ENCODE data around the gene RALGDS.

Gene RALGDS

GRCh38 chr9:133137451-133138231 lies 16.6 kb upstream of the RALGDS start:
- in situ Hi-C loops (cut with MboI; ENCODE audit: low sequenced_read_pairs) = no loop called here

GRCh38 chr9:133135146-133135745 lies 14.2 kb upstream of the RALGDS start:
- in situ Hi-C loops (cut with MboI; ENCODE audit: low sequenced_read_pairs) = no loop called here

- in situ Hi-C loops (cut with MboI; ENCODE audit: low sequenced_read_pairs) = no loop called here
Observed at GRCh38 chr9:133134388-133135145, 13.5 kb upstream of the RALGDS start.

GRCh38 chr9:133133681-133134387 lies 12.8 kb upstream of the RALGDS start:
- in situ Hi-C loops (cut with MboI; ENCODE audit: low sequenced_read_pairs) = no loop called here

GRCh38 chr9:133132174-133132573 lies 11.1 kb upstream of the RALGDS start:
- in situ Hi-C loops (cut with MboI; ENCODE audit: low sequenced_read_pairs) = no loop called here

GRCh38 chr9:133131506-133131905 lies 10.5 kb upstream of the RALGDS start:
- in situ Hi-C loops (cut with MboI; ENCODE audit: low sequenced_read_pairs) = no loop called here

GRCh38 chr9:133130685-133131244 lies 9.7 kb upstream of the RALGDS start:
- in situ Hi-C loops (cut with MboI; ENCODE audit: low sequenced_read_pairs) = no loop called here

- in situ Hi-C loops (cut with MboI; ENCODE audit: low sequenced_read_pairs) = no loop called here
Observed at GRCh38 chr9:133129001-133129795, 8.2 kb upstream of the RALGDS start.

GRCh38 chr9:133128152-133128551 lies 7.1 kb upstream of the RALGDS start:
- in situ Hi-C loops (cut with MboI; ENCODE audit: low sequenced_read_pairs) = no loop called here

- in situ Hi-C loops (cut with MboI; ENCODE audit: low sequenced_read_pairs) = no loop called here
Observed at GRCh38 chr9:133127340-133127981, 6.4 kb upstream of the RALGDS start.

GRCh38 chr9:133126697-133127339 lies 5.8 kb upstream of the RALGDS start:
- in situ Hi-C loops (cut with MboI; ENCODE audit: low sequenced_read_pairs) = no loop called here

GRCh38 chr9:133125941-133126696 lies 5.1 kb upstream of the RALGDS start:
- in situ Hi-C loops (cut with MboI; ENCODE audit: low sequenced_read_pairs) = no loop called here

- in situ Hi-C loops (cut with MboI; ENCODE audit: low sequenced_read_pairs) = no loop called here
Observed at GRCh38 chr9:133124907-133125275, 3.9 kb upstream of the RALGDS start.

- in situ Hi-C loops (cut with MboI; ENCODE audit: low sequenced_read_pairs) = no loop called here
Observed at GRCh38 chr9:133124123-133124906, 3.3 kb upstream of the RALGDS start.

GRCh38 chr9:133122935-133123611 lies 2.0 kb upstream of the RALGDS start:
- in situ Hi-C loops (cut with MboI; ENCODE audit: low sequenced_read_pairs) = no loop called here

GRCh38 chr9:133122605-133122934 lies 1.5 kb upstream of the RALGDS start:
- in situ Hi-C loops (cut with MboI; ENCODE audit: low sequenced_read_pairs) = no loop called here

- in situ Hi-C loops (cut with MboI; ENCODE audit: low sequenced_read_pairs) = no loop called here
Observed at GRCh38 chr9:133121915-133122550, 993 bp upstream of the RALGDS start.
